Smooth muscle cell (in vitro differentiated cells): Measurements from ENCODE around the gene PRKAR2B. TPM values are rescaled to one million over a fixed set of nuclear protein-coding genes. Genes with fewer than 3 reads are reported as not detected.

ENCODE experiments used
- DNase-seq: peaks from one replicate; lab custom pipeline; 2025; ENCODE audit not compliant: unreplicated experiment; lab: John Stamatoyannopoulos, UW
- H2AFZ ChIP-seq: fragments of 200-600 bp; sonication (generic); 2 replicates; pipeline ENCODE4 v1.6.0; 2016; ENCODE audit warnings: antibody characterized with exemption, low read depth, mild to moderate bottlenecking
- H3F3A ChIP-seq: fragments of 200-600 bp; sonication (generic); 2 replicates; pipeline ENCODE4 v1.6.0; 2017; ENCODE audit warnings: antibody characterized with exemption, low read depth
- H3K27ac ChIP-seq: fragments of 200-600 bp; sonication (generic); 2 replicates; pipeline ENCODE4 v1.5.1; 2016; ENCODE audit warnings: low read depth, mild to moderate bottlenecking
- H3K27me3 ChIP-seq: fragments of 200-600 bp; sonication (generic); 2 replicates; pipeline ENCODE4 v1.6.1; 2016; ENCODE audit warnings: low read depth, mild to moderate bottlenecking
- H3K36me3 ChIP-seq: fragments of 200-600 bp; sonication (generic); 2 replicates; pipeline ENCODE4 v1.5.1; 2016; ENCODE audit warnings: low read depth
- H3K4me1 ChIP-seq: fragments of 200-600 bp; sonication (generic); 2 replicates; pipeline ENCODE4 v1.5.1; 2016; ENCODE audit warnings: low read depth
- H3K4me2 ChIP-seq: fragments of 200-600 bp; sonication (generic); 2 replicates; pipeline ENCODE4 v1.6.0; 2016; ENCODE audit warnings: mild to moderate bottlenecking
- H3K4me3 ChIP-seq: fragments of 200-600 bp; sonication (generic); 2 replicates; pipeline ENCODE4 v1.5.1; 2016; ENCODE audit warnings: mild to moderate bottlenecking
- H3K79me2 ChIP-seq: fragments of 200-600 bp; sonication (generic); 2 replicates; pipeline ENCODE4 v1.6.0; 2016; ENCODE audit warnings: low read depth, mild to moderate bottlenecking
- H3K9ac ChIP-seq: fragments of 200-600 bp; sonication (generic); 2 replicates; pipeline ENCODE4 v1.6.0; 2016; ENCODE audit warnings: low read depth
- H3K9me3 ChIP-seq: fragments of 200-600 bp; sonication (generic); replicated peaks from 2 replicates; pipeline ENCODE4 v1.5.1; 2016; ENCODE audit warnings: low read depth
- H4K20me1 ChIP-seq: fragments of 200-600 bp; sonication (generic); 2 replicates; pipeline ENCODE4 v1.6.0; 2016; ENCODE audit warnings: low read depth
- WGBS: methylation state at CpG from one replicate; pipeline ENCODE4 v1.1.7; 2016; ENCODE audit warnings: low lambda C conversion rate; 5-methylcytosine and 5-hydroxymethylcytosine counted together
- polyA plus RNA-seq: library from polyadenylated mRNA; unstranded; fragments of >200 nt; fragmentation: Nextera tagmentation; extraction: Ambion mirVana; gene quantifications from 2 replicates; pipeline ENCODE4 v1.2.1, GENCODE V29; 2016
- total RNA-seq: library from RNA; depleted of rRNA; stranded (reverse); fragments of >200 nt; gene quantifications from 2 replicates; pipeline ENCODE4 v1.2.3, GENCODE V29; 2014
- TF ChIP-seq, protein P1 (sequence below): fragments of 200-600 bp; sonication (generic); IDR thresholded peaks from 2 replicates; pipeline ENCODE4 v1.5.1; 2017; ENCODE audit warnings: borderline replicate concordance, mild to moderate bottlenecking, antibody characterized with exemption; ENCODE audit not compliant: insufficient read depth, poor library complexity, severe bottlenecking

PRKAR2B gene
- total and polyA plus RNA-seq, 2 experiments from 2014 or later = 3.4 to 3.5 TPM

DNA sequence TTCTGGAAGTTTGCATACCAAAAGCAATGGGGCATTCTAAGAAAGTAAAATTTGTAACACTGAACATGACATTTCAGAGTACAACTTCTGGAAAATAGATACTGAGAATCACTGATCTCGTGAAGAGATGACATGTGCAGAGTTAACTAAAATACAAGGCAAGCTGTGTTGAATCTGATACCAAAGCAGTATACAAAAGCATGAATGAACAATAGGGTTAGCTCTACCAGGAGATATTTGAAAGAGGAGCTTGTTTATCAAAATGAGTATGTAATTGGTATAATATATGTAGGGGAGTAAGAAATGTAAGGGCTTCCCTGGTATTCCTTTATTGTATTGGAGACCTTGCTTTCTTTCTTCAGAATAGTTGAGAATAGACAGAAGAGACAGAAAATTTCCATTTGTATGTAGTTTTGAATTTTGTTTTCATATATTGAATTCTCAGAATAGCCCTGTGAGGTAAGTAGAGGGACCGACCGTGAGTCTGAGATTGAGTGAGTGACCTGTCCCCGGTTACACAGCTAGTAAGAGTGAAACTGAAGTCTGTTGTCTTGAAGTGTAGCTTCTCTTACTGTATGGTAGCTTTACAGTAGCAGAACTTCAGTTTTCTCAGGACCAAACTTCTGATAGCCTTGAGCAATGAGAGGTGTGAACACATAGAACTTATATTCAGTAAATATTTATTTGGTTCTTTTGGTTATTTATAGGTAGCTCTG, 129.3 kb downstream of the PRKAR2B start:
- H3K4me2 ChIP-seq = no peak overlapping the region
- WGBS = 88% methylated on average over 4 of the region's 4 CpGs
- TF ChIP-seq, protein P1, sequence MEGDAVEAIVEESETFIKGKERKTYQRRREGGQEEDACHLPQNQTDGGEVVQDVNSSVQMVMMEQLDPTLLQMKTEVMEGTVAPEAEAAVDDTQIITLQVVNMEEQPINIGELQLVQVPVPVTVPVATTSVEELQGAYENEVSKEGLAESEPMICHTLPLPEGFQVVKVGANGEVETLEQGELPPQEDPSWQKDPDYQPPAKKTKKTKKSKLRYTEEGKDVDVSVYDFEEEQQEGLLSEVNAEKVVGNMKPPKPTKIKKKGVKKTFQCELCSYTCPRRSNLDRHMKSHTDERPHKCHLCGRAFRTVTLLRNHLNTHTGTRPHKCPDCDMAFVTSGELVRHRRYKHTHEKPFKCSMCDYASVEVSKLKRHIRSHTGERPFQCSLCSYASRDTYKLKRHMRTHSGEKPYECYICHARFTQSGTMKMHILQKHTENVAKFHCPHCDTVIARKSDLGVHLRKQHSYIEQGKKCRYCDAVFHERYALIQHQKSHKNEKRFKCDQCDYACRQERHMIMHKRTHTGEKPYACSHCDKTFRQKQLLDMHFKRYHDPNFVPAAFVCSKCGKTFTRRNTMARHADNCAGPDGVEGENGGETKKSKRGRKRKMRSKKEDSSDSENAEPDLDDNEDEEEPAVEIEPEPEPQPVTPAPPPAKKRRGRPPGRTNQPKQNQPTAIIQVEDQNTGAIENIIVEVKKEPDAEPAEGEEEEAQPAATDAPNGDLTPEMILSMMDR = no peak
- no peak overlapping the region for H3K9ac ChIP-seq
- H3K27me3 ChIP-seq = no peaks in the 10 kb centered on the region
- no peak overlapping the region for H3K4me3 ChIP-seq
- H3K79me2 ChIP-seq = peaks cover 89% of the 10 kb centered on the region
- peaks cover 9% of the 10 kb centered on the region for H3F3A ChIP-seq
- H2AFZ ChIP-seq = no peak overlapping the region
- H4K20me1 ChIP-seq = peaks cover 89% of the 10 kb centered on the region
- no peaks in the 10 kb centered on the region for H3K36me3 ChIP-seq
- H3K27ac ChIP-seq = no peak overlapping the region
- no peaks in the 10 kb centered on the region for H3K9me3 ChIP-seq
- no peak for DNase-seq
- peaks cover 27% of the 10 kb centered on the region for H3K4me1 ChIP-seq

DNA sequence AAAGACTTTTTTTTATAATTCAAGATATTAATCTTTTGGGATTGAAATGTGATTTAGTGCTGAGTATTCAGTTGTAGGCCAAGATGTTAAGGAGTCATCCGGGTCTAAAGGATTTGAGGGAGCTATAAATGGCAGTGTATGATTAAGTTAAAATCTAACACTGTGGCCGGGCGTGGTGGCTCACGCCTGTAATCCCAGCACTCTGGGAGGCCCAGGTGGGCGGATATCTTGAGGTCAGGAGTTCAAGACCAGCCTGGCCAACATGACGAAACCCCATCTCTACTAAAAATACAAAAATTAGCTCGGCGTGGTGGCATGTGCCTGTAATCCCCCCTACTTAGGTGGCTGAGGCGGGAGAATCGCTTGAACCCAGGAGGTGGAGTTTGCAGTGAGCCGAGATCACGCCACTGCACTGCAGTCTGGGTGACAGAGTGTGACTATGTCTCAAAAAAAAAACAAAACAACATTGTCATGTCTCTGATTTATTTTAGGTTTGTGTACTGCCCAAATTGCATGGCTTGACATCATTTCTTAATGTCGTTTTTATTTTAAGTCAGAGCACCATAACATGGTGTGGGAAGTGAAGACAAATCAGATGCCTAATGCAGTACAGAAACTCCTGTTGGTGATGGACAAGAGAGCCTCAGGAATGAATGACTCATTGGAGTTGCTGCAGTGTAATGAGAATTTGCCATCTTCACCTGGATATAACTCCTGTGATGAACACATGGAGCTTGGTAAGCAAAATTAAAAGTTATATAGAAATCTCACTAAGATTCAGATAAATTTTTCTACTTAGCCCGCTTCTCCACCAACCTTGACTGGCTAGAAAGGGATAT, 135.0 kb downstream of the PRKAR2B start:
- H3K9me3 ChIP-seq = no peaks in the 10 kb centered on the region
- H3K79me2 ChIP-seq = peaks cover 68% of the 10 kb centered on the region
- no peaks in the 10 kb centered on the region for H3K27me3 ChIP-seq
- peaks cover under 1% of the 10 kb centered on the region for H3K4me1 ChIP-seq
- DNase-seq = no peak
- TF ChIP-seq, protein P1 = no peak
- peaks cover 89% of the 10 kb centered on the region for H4K20me1 ChIP-seq
- H3K9ac ChIP-seq = no peak overlapping the region
- no peak overlapping the region for H3K27ac ChIP-seq
- H3K36me3 ChIP-seq = peaks cover 4% of the 10 kb centered on the region
- H2AFZ ChIP-seq = no peak overlapping the region
- 89% methylated on average over 14 of the region's 14 CpGs for WGBS
- H3K4me3 ChIP-seq = no peak overlapping the region
- no peak overlapping the region for H3K4me2 ChIP-seq
- H3F3A ChIP-seq = no peaks in the 10 kb centered on the region

DNA sequence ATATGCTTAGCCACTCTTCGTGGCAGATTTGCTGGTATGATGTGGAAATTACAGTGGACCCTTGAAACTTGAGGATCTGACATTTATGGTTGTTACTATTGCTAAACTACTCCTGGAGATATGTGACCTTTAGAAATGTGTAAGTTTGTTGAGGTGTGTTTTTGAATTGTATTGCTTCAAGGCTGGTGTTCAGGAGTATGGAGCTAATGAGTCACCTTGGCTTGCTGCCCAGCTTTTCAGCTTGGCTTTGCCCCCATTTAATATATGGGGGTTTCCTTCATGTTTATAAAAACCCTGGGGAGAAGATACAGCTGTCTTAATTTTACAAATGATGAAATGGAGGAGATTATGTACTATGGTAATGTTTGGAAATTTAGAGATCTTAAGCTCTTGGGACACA, 135.9 kb downstream of the PRKAR2B start:
- H4K20me1 ChIP-seq = peaks cover 89% of the 10 kb centered on the region
- H2AFZ ChIP-seq = no peak overlapping the region
- H3K79me2 ChIP-seq = peaks cover 60% of the 10 kb centered on the region
- H3F3A ChIP-seq = no peaks in the 10 kb centered on the region
- H3K27me3 ChIP-seq = no peaks in the 10 kb centered on the region
- H3K9me3 ChIP-seq = no peaks in the 10 kb centered on the region
- WGBS = 85% methylated on average over 1 of the region's 1 CpG
- no peak for DNase-seq
- H3K4me3 ChIP-seq = no peak overlapping the region
- no peak overlapping the region for H3K27ac ChIP-seq
- peaks cover 7% of the 10 kb centered on the region for H3K36me3 ChIP-seq
- TF ChIP-seq, protein P1 = no peak
- H3K4me2 ChIP-seq = no peak overlapping the region
- no peaks in the 10 kb centered on the region for H3K4me1 ChIP-seq
- no peak overlapping the region for H3K9ac ChIP-seq
